HL-60 (cell line): ENCODE results near the gene GNG12.

Source experiments
- DNase-seq, 2 experiments: peaks; one replicate each; pipeline ENCODE4 v3.0.0-alpha.2; 2010 to 2020; ENCODE audit warnings: low read depth in 1 of 2, low spot score in 1 of 2
- H3K27ac ChIP-seq: fragments of 250-450 bp; sonication (Bioruptor Pico); replicated peaks from 2 replicates; pipeline ENCODE4 v1.5.1; 2020; ENCODE audit warnings: mild to moderate bottlenecking, moderate library complexity
- H3K27me3 ChIP-seq: fragments of 250-450 bp; sonication (Bioruptor Pico); 2 replicates; pipeline ENCODE4 v1.5.1; 2021; ENCODE audit warnings: mild to moderate bottlenecking, moderate library complexity; ENCODE audit not compliant: insufficient read depth, poor library complexity, severe bottlenecking
- H3K4me3 ChIP-seq: replicated peaks from 2 replicates; pipeline ENCODE4 v1.5.1; 2011; ENCODE audit warnings: mild to moderate bottlenecking, control low read depth, low read length; ENCODE audit not compliant: insufficient read depth
- CTCF ChIP-seq: IDR thresholded peaks from one replicate; pipeline ENCODE4 v1.5.1; 2011; ENCODE audit warnings: low read length, control low read depth, inconsistent platforms; ENCODE audit not compliant: insufficient read depth
- GABPA ChIP-seq: IDR thresholded peaks from 2 replicates; pipeline ENCODE4 v1.6.1; 2012; ENCODE audit warnings: low read depth
- POLR2AphosphoS5 ChIP-seq: IDR thresholded peaks from 2 replicates; pipeline ENCODE4 v1.6.1; 2012; ENCODE audit warnings: low read depth
- REST ChIP-seq: IDR thresholded peaks from 2 replicates; pipeline ENCODE4 v1.6.1; 2012; ENCODE audit warnings: low read depth; ENCODE audit not compliant: insufficient replicate concordance
- SPI1 ChIP-seq: IDR thresholded peaks from 2 replicates; pipeline ENCODE4 v1.6.1; 2012; ENCODE audit warnings: low read depth, mild to moderate bottlenecking, borderline replicate concordance

GNG12 gene

GRCh38 chr1:67676946-67677345, 156.3 kb downstream of the GNG12 start:
- no peak for DNase-seq
- no peak overlapping the region for H3K4me3 ChIP-seq
- H3K27me3 ChIP-seq, result no peaks in the 10 kb centered on the region
- no peak overlapping the region for H3K27ac ChIP-seq
- no peak for TF ChIP-seq REST
- TF ChIP-seq POLR2AphosphoS5, result no peak
- no peak for TF ChIP-seq CTCF
- no peak for TF ChIP-seq GABPA
- TF ChIP-seq SPI1, result no peak

- no peak for TF ChIP-seq GABPA
- no peak for TF ChIP-seq POLR2AphosphoS5
- no peak for TF ChIP-seq REST
- no peak for TF ChIP-seq CTCF
- no peak for TF ChIP-seq SPI1
- no peaks in the 10 kb centered on the region for H3K27me3 ChIP-seq
- no peak overlapping the region for H3K4me3 ChIP-seq
- no peak for DNase-seq
- no peak overlapping the region for H3K27ac ChIP-seq
These were observed 157.0 kb downstream of the GNG12 start for GRCh38 chr1:67676287-67676686.

GRCh38 chr1:67675800-67676199, 157.5 kb downstream of the GNG12 start:
- Histone ChIP-seq H3K27ac (no peak overlapping the region), H3K4me3 (no peak overlapping the region), H3K27me3 (no peaks in the 10 kb centered on the region)
- DNase-seq, result no peak
- TF ChIP-seq REST, result no peak
- TF ChIP-seq POLR2AphosphoS5, result no peak
- TF ChIP-seq GABPA, result no peak
- TF ChIP-seq CTCF, result no peak
- TF ChIP-seq SPI1, result no peak
